ENCODE results near the gene KDM3A. TPM values are rescaled to one million over a fixed set of nuclear protein-coding genes. Genes with fewer than 3 reads are reported as not detected.

The KDM3A gene
- total RNA-seq, 1 experiment from 2014 or later = 48.4 TPM

DNA sequence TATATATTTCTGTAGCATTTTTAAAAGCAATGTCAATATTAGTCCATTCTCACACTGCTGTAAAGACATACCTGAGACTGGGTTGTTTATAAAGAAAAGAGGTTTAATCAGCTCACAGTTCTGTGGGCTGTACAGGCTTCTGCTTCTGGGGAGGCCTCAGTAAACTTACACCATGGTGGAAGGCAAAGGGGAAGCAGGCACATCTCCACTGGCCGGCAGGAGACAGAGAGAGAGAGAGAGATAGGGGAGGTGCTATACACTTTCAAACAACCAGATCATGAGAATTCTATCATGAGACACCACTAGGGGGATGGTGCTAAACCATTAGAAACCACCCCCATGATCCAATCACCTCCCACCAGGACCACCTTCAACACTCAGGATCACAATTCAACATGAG is 79.0 kb downstream of the KDM3A start:
- ATAC-seq (peak; percentile 50; the same call in 1 of the 2 replicates), DNase-seq (ENCODE audit: low read depth, low spot score) (no peak)
- in situ Hi-C loops (cut with HindIII; ENCODE audit: low pct_unique_long_range_greater_than_20kb, low sequenced_read_pairs) = no loop called here
- Histone ChIP-seq H3K4me3 (ENCODE audit: low read depth in 2 of 2, low read length in 2 of 2) (no peak overlapping the region), H3K4me1 (ENCODE audit: control insufficient read depth, insufficient read depth, low read length) (no peaks in the 10 kb centered on the region; the same call in 1 of the 2 replicates), H3K9me3 (ENCODE audit: control insufficient read depth, insufficient read depth, low read depth, low read length) (no peaks in the 10 kb centered on the region), H3K27me3 (ENCODE audit: control insufficient read depth, insufficient read depth, low read length) (no peaks in the 10 kb centered on the region), H3K36me3 (ENCODE audit: control insufficient read depth, insufficient read depth, low read length) (no peaks in the 10 kb centered on the region; the same call in 1 of the 2 replicates), H3K27ac (ENCODE audit: low read length) (no peak overlapping the region)
- intact Hi-C loops (cut with micrococcal nuclease; ENCODE audit: unreplicated experiment) = no loop called here
- ChIA-PET POLR2A (no interaction called here), CTCF (no interaction called here)
- BruUV-seq (replicated peaks) = no TSS peak
- TF ChIP-seq TCF7L2 (IDR thresholded peaks at IDR 0.05; ENCODE audit: low read depth, low read length) = no peak
- no peak for TF ChIP-seq SIN3A (IDR thresholded peaks at IDR 0.05; ENCODE audit: borderline replicate concordance, insufficient read depth, low read depth, low read length)
- TF ChIP-seq, protein P1, sequence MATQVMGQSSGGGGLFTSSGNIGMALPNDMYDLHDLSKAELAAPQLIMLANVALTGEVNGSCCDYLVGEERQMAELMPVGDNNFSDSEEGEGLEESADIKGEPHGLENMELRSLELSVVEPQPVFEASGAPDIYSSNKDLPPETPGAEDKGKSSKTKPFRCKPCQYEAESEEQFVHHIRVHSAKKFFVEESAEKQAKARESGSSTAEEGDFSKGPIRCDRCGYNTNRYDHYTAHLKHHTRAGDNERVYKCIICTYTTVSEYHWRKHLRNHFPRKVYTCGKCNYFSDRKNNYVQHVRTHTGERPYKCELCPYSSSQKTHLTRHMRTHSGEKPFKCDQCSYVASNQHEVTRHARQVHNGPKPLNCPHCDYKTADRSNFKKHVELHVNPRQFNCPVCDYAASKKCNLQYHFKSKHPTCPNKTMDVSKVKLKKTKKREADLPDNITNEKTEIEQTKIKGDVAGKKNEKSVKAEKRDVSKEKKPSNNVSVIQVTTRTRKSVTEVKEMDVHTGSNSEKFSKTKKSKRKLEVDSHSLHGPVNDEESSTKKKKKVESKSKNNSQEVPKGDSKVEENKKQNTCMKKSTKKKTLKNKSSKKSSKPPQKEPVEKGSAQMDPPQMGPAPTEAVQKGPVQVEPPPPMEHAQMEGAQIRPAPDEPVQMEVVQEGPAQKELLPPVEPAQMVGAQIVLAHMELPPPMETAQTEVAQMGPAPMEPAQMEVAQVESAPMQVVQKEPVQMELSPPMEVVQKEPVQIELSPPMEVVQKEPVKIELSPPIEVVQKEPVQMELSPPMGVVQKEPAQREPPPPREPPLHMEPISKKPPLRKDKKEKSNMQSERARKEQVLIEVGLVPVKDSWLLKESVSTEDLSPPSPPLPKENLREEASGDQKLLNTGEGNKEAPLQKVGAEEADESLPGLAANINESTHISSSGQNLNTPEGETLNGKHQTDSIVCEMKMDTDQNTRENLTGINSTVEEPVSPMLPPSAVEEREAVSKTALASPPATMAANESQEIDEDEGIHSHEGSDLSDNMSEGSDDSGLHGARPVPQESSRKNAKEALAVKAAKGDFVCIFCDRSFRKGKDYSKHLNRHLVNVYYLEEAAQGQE (IDR thresholded peaks at IDR 0.05; ENCODE audit: insufficient read depth in 1 of 2, low read depth in 2 of 2, low read length in 1 of 2) = no peak
- TF ChIP-seq, protein P2, sequence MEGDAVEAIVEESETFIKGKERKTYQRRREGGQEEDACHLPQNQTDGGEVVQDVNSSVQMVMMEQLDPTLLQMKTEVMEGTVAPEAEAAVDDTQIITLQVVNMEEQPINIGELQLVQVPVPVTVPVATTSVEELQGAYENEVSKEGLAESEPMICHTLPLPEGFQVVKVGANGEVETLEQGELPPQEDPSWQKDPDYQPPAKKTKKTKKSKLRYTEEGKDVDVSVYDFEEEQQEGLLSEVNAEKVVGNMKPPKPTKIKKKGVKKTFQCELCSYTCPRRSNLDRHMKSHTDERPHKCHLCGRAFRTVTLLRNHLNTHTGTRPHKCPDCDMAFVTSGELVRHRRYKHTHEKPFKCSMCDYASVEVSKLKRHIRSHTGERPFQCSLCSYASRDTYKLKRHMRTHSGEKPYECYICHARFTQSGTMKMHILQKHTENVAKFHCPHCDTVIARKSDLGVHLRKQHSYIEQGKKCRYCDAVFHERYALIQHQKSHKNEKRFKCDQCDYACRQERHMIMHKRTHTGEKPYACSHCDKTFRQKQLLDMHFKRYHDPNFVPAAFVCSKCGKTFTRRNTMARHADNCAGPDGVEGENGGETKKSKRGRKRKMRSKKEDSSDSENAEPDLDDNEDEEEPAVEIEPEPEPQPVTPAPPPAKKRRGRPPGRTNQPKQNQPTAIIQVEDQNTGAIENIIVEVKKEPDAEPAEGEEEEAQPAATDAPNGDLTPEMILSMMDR (IDR thresholded peaks at IDR 0.05) = no peak; the same call in 1 of the 2 replicates
- TF ChIP-seq POLR2AphosphoS5 (IDR thresholded peaks at IDR 0.05; ENCODE audit: low read depth, low read length) = no peak

DNA sequence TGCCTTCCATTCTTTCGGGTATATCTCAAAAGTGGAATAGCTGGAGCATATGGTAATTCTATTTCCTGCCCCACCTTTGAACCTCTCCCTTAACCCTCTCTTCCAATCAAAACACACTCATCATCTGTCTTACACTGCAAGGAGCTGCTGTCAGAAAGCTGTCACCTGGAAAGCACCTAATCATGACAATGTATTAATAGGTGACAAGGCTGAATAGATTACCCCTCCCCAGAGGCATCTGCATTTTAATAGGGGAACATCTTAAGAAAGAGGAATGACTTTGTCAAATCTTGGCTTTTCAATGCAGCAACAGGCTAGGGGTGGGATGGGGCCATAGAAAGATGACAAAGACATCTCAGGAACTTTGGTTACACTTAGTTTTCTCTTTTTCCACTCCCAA is 80.8 kb downstream of the KDM3A start:
- Histone ChIP-seq H3K27ac (ENCODE audit: low read length) (no peak overlapping the region), H3K9me3 (ENCODE audit: control insufficient read depth, insufficient read depth, low read depth, low read length) (no peaks in the 10 kb centered on the region), H3K4me3 (ENCODE audit: low read depth in 2 of 2, low read length in 2 of 2) (no peak overlapping the region), H3K36me3 (ENCODE audit: control insufficient read depth, insufficient read depth, low read length) (no peaks in the 10 kb centered on the region; the same call in 1 of the 2 replicates), H3K27me3 (ENCODE audit: control insufficient read depth, insufficient read depth, low read length) (no peaks in the 10 kb centered on the region), H3K4me1 (ENCODE audit: control insufficient read depth, insufficient read depth, low read length) (no peaks in the 10 kb centered on the region; the same call in 1 of the 2 replicates)
- in situ Hi-C loops (cut with HindIII; ENCODE audit: low pct_unique_long_range_greater_than_20kb, low sequenced_read_pairs) (no loop called here), intact Hi-C loops (cut with micrococcal nuclease; ENCODE audit: unreplicated experiment) (no loop called here)
- no TSS peak for BruUV-seq (replicated peaks)
- DNase-seq (ENCODE audit: low read depth, low spot score) (no peak), ATAC-seq (no peak)
- TF ChIP-seq, protein P2 (IDR thresholded peaks at IDR 0.05) = no peak
- ChIA-PET CTCF (no interaction called here), POLR2A (no interaction called here)
